Stimulated activated CD4-positive, alpha-beta T cell treated with anti-CD3 and anti-CD28 coated beads, Interleukin-4, amount 100 ng/mL, for 1 hour (primary cell): ENCODE results near the gene ZDHHC14.
A peak's percentile ranks its signal among the peaks of the same experiment; 100 is the strongest.

Experiments used
- DNase-seq: peaks from one replicate; pipeline ENCODE4 v3.0.0-alpha.2; 2020

ZDHHC14 gene

GRCh38 chr6:157652601-157653363, 271.8 kb downstream of the ZDHHC14 start:
- no peak for DNase-seq

- DNase-seq: no peak
Observed at GRCh38 chr6:157653521-157653920, 272.5 kb downstream of the ZDHHC14 start.

- DNase-seq: no peak
Observed at GRCh38 chr6:157655139-157655538, 274.1 kb downstream of the ZDHHC14 start.

GRCh38 chr6:157656437-157656997, 275.5 kb downstream of the ZDHHC14 start:
- no peak for DNase-seq

GRCh38 chr6:157657754-157658153, 276.8 kb downstream of the ZDHHC14 start:
- DNase-seq: no peak

- no peak for DNase-seq
Observed at GRCh38 chr6:157658301-157658700, 277.3 kb downstream of the ZDHHC14 start.

- no peak for DNase-seq
Observed at GRCh38 chr6:157659536-157660271, 278.7 kb downstream of the ZDHHC14 start.

- DNase-seq: no peak
Observed at GRCh38 chr6:157660414-157660813, 279.4 kb downstream of the ZDHHC14 start.

- DNase-seq: no peak
Observed at GRCh38 chr6:157661652-157662051, 280.7 kb downstream of the ZDHHC14 start.

GRCh38 chr6:157663261-157663660, 282.3 kb downstream of the ZDHHC14 start:
- DNase-seq: no peak

- DNase-seq: no peak
Observed at GRCh38 chr6:157665180-157665579, 284.2 kb downstream of the ZDHHC14 start.

GRCh38 chr6:157666729-157667128, 285.7 kb downstream of the ZDHHC14 start:
- DNase-seq: no peak

GRCh38 chr6:157667211-157668008, 286.4 kb downstream of the ZDHHC14 start:
- peak; percentile 36 for DNase-seq

GRCh38 chr6:157668009-157668401, 287.0 kb downstream of the ZDHHC14 start:
- no peak for DNase-seq

- DNase-seq: no peak
Observed at GRCh38 chr6:157668713-157669112, 287.7 kb downstream of the ZDHHC14 start.

- no peak for DNase-seq
Observed at GRCh38 chr6:157669323-157669722, 288.3 kb downstream of the ZDHHC14 start.

- DNase-seq: peak; percentile 13
Observed at GRCh38 chr6:157669747-157670216, 288.8 kb downstream of the ZDHHC14 start.

- DNase-seq: no peak
Observed at GRCh38 chr6:157670466-157671186, 289.6 kb downstream of the ZDHHC14 start.

- no peak for DNase-seq
Observed at GRCh38 chr6:157672726-157673412, 291.9 kb downstream of the ZDHHC14 start.

GRCh38 chr6:157673596-157673995, 292.6 kb downstream of the ZDHHC14 start:
- DNase-seq: no peak

- no peak for DNase-seq
Observed at GRCh38 chr6:157674061-157674460, 293.1 kb downstream of the ZDHHC14 start.

GRCh38 chr6:157675831-157676230, 294.8 kb downstream of the ZDHHC14 start:
- no peak for DNase-seq
